ELR (cell line): ENCODE measurements around the gene CAPN8.

Source experiments
- DNase-seq: peaks from one replicate; pipeline ENCODE4 v3.0.0-alpha.2; 2015; ENCODE audit warnings: low read depth

CAPN8 gene

GRCh38 chr1:223665592-223666312, at the start of gene CAPN8:
CAPN8 (minus strand) TSS chr1:223665701; CDS start chr1:223665646, 55 bp downstream.
- DNase-seq = no peak

DNA sequence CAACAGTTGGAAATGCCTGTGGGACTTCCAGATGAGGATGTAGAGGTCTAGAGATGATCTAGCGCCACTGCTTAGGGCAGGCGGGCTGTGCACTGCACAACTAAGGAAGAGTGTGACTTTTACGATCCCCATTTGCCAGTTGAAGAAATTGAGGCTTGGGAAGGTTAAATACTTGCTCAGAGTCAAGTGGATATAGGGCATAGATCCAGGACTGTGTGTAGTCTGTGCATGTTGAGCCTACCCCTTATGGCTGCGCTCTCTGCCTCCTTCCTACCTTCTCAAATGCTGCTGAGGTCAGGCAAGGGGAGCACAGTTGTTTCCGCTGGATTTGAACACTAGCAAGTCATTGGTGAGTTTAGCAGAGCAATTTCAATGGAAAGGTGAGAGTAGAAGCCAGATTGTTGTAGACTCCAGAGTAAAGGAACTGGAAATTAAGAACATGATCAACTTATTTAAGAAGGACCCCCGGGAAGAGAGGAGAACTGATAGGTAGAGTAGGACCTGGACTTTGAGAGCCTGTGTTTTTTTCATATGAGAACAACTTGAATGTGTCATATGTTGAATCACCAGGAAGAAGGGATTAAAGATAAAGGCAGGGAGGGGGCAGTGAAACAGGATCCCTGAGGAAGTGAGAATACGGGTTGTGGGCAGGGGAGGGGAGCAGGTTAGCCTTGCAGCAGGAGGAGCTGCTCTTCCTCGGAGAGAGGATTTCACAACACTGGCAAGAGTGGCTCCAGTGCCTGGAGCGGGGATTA, 49.5 kb upstream of the CAPN8 start:
- DNase-seq = peak; percentile 96

DNA sequence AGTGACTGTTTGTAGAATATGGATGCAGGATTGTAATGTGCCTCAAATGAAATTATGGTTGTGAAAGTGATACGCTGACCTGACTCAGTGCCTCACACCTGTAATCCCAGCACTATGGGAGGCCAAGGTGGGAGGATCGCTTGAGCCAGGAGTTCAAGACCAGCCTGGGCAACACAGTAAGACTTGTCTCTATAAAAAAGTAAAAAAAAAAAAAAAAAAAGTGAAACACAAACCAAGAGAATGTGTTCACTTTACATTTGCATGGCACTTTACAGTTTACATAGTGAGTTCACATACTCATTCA, 48.9 kb upstream of the CAPN8 start:
- no peak for DNase-seq

DNA sequence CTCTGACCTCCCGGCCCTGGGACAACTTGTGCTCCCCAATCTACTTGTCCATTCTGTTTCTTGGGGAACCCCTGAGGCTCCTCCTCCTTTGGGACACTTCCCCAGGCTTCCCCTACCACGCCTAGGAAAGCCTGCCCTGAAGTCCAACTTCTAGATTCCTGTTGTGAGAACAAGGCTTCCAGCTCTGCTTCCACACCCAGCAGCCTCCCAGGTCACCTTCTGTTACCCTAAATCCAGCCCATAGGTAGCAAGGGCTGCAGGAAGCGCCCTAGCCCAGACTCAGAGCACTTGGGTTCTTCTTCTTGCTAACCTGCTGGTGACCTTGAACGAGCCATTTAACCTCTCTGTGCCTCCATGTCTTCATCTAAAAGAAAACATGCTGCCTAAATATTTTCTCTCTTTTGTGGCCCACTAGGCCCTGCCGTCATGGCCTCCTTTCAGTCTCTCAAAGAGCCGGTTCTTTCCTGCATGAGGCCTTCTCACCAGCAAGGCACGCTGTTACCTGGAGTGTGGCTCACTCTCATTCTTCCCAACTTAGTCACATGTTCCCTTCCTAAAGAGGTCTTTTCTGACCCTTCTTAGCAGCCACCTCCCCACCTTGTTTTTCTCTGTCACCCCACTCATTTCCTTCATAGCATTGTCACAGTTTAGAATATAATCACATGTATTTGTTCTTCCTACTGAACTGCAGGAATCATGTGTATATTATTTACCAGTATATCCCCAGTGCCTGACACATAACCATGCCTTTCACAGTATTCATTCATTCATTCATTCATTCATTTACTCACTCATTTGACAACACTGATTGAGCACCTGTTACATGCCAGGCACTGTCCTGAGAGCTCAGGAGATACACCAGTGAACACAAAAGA, 48.3 kb upstream of the CAPN8 start:
- DNase-seq = peak; percentile 73

- no peak for DNase-seq
These were observed 47.5 kb upstream of the CAPN8 start for GRCh38 chr1:223712850-223713474.

GRCh38 chr1:223712194-223712849, 46.8 kb upstream of the CAPN8 start, which contains the start of gene CAPN2:
CAPN2 (plus strand) TSS chr1:223712539; CDS start chr1:223712641, 102 bp downstream.
- DNase-seq = peak; percentile 91

- DNase-seq = no peak
These were observed 46.3 kb upstream of the CAPN8 start for GRCh38 chr1:223711747-223712193.

GRCh38 chr1:223711173-223711572, 45.7 kb upstream of the CAPN8 start:
- no peak for DNase-seq

DNA sequence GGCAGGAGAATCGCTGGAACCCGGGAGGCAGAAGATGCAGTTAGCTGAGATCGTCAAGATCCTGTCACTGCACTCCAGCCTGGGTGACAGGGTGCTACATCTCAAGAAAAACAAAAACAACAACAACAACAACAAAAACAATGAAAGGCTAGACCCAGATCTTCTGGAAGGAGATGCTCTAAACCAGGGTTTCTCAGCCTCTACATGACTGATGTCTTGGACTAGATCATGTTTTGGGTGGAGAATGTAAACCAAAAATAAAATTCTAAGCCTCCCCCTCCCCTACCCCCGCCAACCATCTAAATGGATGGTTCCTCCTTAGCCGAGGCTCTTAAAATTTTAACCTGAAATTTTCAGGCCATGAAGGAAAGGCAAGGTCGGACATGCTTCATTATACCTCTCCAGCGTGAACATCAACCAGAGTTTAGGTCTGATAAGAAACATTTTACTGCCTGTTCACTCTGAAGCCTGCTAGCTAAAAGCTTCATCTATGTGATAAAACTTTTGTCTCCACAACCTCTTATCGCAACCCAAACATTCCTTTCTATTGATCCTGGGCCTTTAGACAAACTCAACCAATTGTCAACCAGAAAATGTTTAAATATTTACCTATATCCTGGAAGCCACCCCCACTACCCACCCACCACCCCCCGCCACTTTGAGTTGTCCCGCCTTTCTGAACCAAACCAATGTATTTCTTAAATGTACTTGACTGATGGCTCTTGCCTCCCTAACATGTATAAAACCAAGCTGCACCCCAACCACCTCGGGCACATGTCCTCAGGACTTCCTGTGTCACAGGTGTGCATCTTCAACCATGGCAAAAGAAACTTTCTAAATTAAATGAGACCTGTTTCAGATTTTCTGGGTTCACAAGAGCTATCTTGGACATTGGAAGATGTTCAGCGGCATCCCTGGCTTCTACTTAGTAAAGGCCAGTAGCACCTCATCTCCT, 45.0 kb upstream of the CAPN8 start:
- no peak for DNase-seq

DNA sequence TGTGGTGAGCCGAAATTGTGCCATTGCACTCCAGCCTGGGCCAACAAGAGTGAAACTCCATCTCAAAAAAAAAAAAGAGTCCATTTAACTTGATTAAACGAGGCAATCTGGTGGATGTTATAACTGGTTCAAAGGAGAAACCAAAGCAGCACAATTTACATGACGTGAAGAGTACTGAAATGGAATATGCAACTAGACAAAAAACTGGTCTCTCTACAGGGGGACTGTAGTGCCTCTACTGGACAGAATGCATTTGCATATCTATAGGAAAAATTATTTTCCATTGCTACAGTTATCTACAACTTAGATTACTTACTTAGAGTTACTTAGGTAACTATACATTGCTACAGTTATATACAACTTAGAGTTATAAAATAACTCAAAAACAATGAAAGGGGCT, 44.1 kb upstream of the CAPN8 start:
- DNase-seq = peak; percentile 61

GRCh38 chr1:223708651-223709268, 43.3 kb upstream of the CAPN8 start:
- DNase-seq = no peak

GRCh38 chr1:223708001-223708359, 42.5 kb upstream of the CAPN8 start:
- DNase-seq = peak; percentile 73

DNA sequence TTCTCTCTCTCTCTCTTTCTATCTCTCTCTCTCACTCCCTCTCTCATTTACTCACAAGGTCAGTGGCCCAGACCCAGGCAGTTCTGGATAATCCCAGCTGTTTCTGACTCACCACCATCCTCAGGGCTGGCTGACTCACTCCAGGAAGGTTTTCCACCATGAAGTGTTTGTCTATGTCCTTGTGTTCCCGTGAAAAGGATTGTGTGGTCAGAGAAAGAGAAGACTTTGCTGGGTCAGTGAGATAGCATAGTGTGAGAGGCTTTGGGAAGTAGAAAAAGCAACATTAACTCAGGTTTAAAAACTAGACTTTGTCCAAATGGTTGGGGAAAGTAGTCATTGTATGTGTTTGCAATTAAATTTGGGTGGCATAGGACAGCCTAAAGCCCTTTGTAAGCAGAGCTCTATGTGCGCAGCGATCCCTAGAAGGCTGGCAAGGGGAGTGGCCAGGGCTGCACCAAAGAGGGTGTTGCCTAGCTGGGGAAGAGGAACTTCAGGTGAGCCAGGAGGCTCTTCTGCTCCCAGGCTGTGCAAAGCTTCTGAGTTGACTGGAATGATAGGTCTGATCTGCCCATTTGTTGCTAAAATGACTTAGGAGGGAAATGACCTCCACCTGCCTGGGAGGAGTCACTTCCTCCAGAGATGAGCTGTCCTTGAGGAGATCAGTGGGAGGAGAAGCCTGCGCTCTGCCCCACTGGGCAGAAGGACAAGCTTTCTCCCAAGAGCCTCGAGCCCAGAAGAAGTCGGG, 41.9 kb upstream of the CAPN8 start:
- DNase-seq = peak; percentile 99

DNA sequence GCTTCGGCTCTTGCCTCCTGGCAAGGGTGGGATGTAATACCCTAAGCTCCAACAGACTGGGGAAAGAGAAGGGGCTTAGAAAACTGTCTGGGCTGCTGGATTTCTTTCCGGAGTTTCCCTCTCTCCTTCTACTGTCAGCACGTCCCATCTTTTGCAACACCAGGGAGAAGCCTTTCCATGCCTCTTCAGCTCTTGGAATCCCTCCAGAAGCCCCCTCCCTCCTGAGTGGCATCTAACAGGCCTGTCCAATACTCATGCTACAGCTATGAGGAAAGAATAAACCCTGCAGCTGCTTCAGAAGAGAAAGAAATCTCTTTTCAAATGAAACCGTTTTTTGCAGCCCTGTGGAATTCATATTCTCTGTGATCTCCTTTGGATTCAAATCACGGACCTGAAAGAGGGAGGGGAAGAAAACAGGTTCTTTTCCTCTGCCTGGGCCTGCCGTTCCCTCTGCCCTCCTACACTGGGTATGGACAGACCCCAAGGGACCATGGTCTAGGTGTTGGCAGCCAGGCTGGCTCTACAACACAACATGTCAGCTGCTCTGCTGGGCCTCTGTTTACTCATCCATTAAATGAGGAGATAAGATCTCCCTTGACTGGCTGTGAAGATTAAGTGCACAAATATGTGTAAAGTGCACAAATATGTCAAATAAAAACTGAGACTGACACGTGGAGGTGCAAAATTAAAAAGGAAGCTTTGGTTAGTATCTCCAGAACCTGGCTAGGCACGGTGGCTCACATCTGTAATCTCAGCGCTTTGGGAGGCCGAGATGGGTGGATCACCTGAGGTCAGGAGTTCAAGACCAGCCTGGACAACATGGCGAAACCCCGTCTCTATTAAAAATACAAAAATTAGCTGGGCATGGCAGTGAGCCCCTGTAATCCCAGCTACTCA, 40.8 kb upstream of the CAPN8 start:
- peak; percentile 85 for DNase-seq

DNA sequence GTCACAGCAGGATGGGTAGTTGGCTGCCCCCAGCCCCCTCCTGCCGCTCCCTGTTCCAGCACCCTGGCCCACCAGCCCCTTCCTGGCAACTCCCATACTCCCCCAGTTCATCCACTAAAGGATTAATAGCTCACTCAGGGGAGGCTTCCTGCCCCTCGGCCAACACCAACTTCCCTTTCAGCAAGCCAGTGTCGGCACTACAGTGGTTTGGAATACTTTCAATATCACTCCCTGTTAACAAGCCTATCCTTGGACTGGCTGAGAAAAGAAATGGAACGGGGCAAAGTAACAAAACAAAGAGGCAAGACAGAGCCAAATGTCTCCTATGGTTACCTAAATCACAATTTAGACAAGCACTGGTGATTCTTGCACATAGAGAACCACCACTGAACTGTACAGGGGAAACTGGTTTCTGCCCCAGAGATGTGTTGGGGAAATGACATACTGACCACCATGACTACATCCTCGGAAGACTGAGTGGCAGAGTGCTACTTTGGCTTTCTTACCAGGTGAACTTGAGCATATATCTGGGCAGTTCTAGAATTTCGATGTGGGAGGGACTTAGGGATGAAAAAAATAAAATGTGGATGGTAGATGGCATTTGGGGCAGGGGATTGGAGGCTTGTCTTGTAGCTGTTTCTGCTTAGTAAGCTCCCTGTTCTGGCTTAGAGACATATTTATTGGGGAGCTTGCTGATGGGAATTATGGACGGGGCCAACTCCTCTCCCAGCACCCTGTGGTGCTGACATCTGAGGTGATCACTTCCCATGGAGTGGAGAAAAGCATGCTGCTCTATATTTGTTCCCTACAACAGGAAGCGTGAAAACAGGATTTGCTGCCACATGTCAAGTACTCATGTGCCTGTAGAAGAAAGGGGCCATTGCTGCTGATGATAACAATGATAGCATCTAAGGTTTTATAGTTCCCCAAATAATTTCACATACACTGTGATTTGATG, 39.7 kb upstream of the CAPN8 start:
- DNase-seq = no peak

DNA sequence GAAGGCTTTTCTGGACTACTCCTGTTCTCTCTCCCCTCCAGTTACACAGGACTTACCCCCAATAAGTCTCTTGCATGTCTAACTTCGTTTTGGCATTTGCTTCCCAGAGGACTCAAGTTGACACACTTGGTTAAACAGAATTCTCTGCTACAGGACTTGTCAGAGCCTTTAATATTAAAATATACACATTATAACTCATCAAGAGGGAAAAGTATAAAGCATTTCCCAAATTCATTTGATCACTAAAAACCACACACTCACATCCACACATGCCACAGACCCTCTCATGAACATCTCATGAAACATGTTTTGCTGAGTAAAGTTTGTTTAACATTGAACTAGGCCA, 38.1 kb upstream of the CAPN8 start:
- DNase-seq = no peak
